ENCODE results near the gene GRAMD1C. TPM values are rescaled to one million over a fixed set of nuclear protein-coding genes. Genes with fewer than 3 reads are reported as not detected.

The GRAMD1C gene
- total and polyA plus RNA-seq, 2 of the 13 experiments (the other 11 are each of a cell fraction or from before 2014, with no cell fraction given) = 0.45 TPM; not detected in 1

- no TSS peak for BruUV-seq (replicated peaks)
- intact Hi-C loops (cut with micrococcal nuclease; ENCODE audit: unreplicated experiment) = no loop called here
- Histone ChIP-seq H3K4me2 (ENCODE audit: low read depth, low read length) (no peak overlapping the region), H3K9ac (ENCODE audit: insufficient read depth, low read depth, low read length) (no peak overlapping the region), H2AFZ (ENCODE audit: low read length) (no peak overlapping the region), H4K20me1 (ENCODE audit: insufficient read depth, low read length) (no peaks in the 10 kb centered on the region), H3K36me3 (replicated peaks in 1 of 2; ENCODE audit: control insufficient read depth in 1 of 2, insufficient read depth in 2 of 2, low read length in 2 of 2) (no peaks in the 10 kb centered on the region), H3K4me3 (replicated peaks in 1 of 3; ENCODE audit: insufficient read depth in 1 of 3, low read depth in 2 of 3, low read length in 3 of 3) (no peak overlapping the region), H3K79me2 (ENCODE audit: insufficient read depth, low read length) (no peaks in the 10 kb centered on the region), H3K9me3 (ENCODE audit: low read length) (no peaks in the 10 kb centered on the region), H3K27me3 (ENCODE audit: control insufficient read depth in 1 of 2, insufficient read depth in 2 of 2, low read length in 2 of 2) (no peaks in the 10 kb centered on the region; a peak in 1 of 5 replicates), H3K27ac (ENCODE audit: extremely low read length, insufficient read depth, low read length) (no peak overlapping the region), H3K4me1 (ENCODE audit: insufficient read depth, low read length) (no peaks in the 10 kb centered on the region)
- DNase-seq (ENCODE audit: low spot score) (no peak), ATAC-seq (no peak), FAIRE-seq (no peak)
- ChIA-PET POLR2A (no interaction called here), CTCF (ENCODE audit: low intra/inter-chr PET ratio, low total read pairs) (no interaction called here)
- TF ChIP-seq MAZ (IDR thresholded peaks at IDR 0.05; ENCODE audit: borderline replicate concordance, low read depth, low read length) = no peak
- TF ChIP-seq MAZ (CRISPR knock-in tag; IDR thresholded peaks at IDR 0.05; ENCODE audit: low read depth) = no peak
- no peak for TF ChIP-seq ZNF691 (CRISPR knock-in tag; IDR thresholded peaks at IDR 0.05; ENCODE audit: borderline replicate concordance, low read depth)
- TF ChIP-seq ZC3H13 (CRISPR knock-in tag; IDR thresholded peaks at IDR 0.05) = no peak
- TF ChIP-seq KDM5B (CRISPR knock-in tag; IDR thresholded peaks at IDR 0.05; ENCODE audit: borderline replicate concordance) = no peak
- TF ChIP-seq TAF15 (IDR thresholded peaks at IDR 0.05; ENCODE audit: low read depth, low read length, poor library complexity, severe bottlenecking) = no peak
- no peak for TF ChIP-seq U2AF2 (IDR thresholded peaks at IDR 0.05; ENCODE audit: low read depth, low read length)
- no peak for TF ChIP-seq NFE2L2 (IDR thresholded peaks at IDR 0.05; ENCODE audit: low read length)
- TF ChIP-seq CENPX (CRISPR knock-in tag; IDR thresholded peaks at IDR 0.05) = no peak
- TF ChIP-seq SAP130 (CRISPR knock-in tag; IDR thresholded peaks at IDR 0.05; ENCODE audit: low read depth) = no peak
- TF ChIP-seq EHMT2 (IDR thresholded peaks at IDR 0.05; ENCODE audit: borderline replicate concordance, low read depth, low read length) = no peak
- TF ChIP-seq PHB2 (IDR thresholded peaks at IDR 0.05; ENCODE audit: partially characterized antibody) = no peak
- no peak for TF ChIP-seq PAF1 (CRISPR knock-in tag; IDR thresholded peaks at IDR 0.05)
- in situ Hi-C loops (cut with HindIII; ENCODE audit: extremely low pct_ligation_motif_present, low pct_unique_long_range_greater_than_20kb) = no loop called here
Observed at GRCh38 chr3:113981803-113982202, 143.2 kb downstream of the GRAMD1C start.

Measured in HepG2 (cell line).